ENCODE results near the gene EXOC2. TPM values are rescaled to one million over a fixed set of nuclear protein-coding genes. Genes with fewer than 3 reads are reported as not detected.

EXOC2 gene
- total and polyA plus RNA-seq, 2 donors (not counting 1 experiment from before 2014, with no cell fraction given) = 12.2 to 45.0 TPM

DNA sequence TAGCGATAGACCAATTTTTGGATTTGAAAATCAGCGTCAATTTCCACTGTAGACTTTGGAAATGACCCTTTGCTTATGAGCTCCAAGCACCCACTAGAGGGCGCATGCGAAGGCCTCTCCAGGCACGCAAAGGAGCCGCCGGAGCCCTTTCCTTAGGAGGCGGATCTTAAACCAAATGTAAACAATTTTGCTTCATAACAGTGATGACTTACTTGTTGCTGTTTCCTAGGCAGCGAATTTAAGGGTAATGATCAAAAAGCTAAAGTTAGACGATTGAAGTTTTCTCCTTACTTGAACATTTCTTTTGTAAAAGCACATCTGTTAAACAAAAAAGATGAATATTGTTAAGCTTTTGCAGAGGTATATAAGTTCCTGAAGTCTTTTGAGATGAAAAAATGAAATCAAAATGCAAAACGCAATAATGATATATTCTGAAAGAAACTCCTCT is 29.2 kb upstream of the EXOC2 start:
- TF ChIP-seq EZH2 (IDR thresholded peaks at IDR 0.05; ENCODE audit: borderline replicate concordance, insufficient read depth, low read depth, low read length, poor library complexity, severe bottlenecking) = no peak
- TF ChIP-seq, protein P1, sequence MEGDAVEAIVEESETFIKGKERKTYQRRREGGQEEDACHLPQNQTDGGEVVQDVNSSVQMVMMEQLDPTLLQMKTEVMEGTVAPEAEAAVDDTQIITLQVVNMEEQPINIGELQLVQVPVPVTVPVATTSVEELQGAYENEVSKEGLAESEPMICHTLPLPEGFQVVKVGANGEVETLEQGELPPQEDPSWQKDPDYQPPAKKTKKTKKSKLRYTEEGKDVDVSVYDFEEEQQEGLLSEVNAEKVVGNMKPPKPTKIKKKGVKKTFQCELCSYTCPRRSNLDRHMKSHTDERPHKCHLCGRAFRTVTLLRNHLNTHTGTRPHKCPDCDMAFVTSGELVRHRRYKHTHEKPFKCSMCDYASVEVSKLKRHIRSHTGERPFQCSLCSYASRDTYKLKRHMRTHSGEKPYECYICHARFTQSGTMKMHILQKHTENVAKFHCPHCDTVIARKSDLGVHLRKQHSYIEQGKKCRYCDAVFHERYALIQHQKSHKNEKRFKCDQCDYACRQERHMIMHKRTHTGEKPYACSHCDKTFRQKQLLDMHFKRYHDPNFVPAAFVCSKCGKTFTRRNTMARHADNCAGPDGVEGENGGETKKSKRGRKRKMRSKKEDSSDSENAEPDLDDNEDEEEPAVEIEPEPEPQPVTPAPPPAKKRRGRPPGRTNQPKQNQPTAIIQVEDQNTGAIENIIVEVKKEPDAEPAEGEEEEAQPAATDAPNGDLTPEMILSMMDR (IDR thresholded peaks at IDR 0.05) = peak; percentile 95
- ChIA-PET CTCF (interaction anchor here (0.9 to 5.1 kb wide), 25 partner anchors 8 to 715 kb away, joined by 3 to 27 read pairs (median 4); partner anchors contain the start of gene EXOC2), POLR2A (no interaction called here)
- H3K27ac Mint-ChIP-seq = no peak overlapping the region
- DNase-seq = peak; percentile 72
- no peak overlapping the region for H3K4me3 ChIP-seq (ENCODE audit: control extremely low read depth in 1 of 5, extremely low read depth in 1 of 5, insufficient read depth in 1 of 5, low read depth in 2 of 5, low read length in 4 of 5)
- peaks cover 0 to 5% (median 2%) of the 10 kb centered on the region in 4 experiments for H3K27me3 ChIP-seq (replicated peaks in 1 of 4; ENCODE audit: control extremely low read depth in 1 of 4, control insufficient read depth in 3 of 4, insufficient read depth in 4 of 4, low read length in 3 of 4)
- H3K4me1 ChIP-seq (ENCODE audit: control insufficient read depth in 2 of 2, insufficient read depth in 2 of 2, low read length in 2 of 2) = peaks cover 0 to 5% of the 10 kb centered on the region in 2 donors
- H3K27me3 Mint-ChIP-seq = peaks cover 43% of the 10 kb centered on the region
- H3K79me2 ChIP-seq (ENCODE audit: control insufficient read depth, insufficient read depth, low read length) = no peaks in the 10 kb centered on the region
- H3K36me3 ChIP-seq (replicated peaks in 1 of 2; ENCODE audit: control extremely low read depth in 1 of 2, control insufficient read depth in 1 of 2, extremely low read depth in 1 of 2, insufficient read depth in 2 of 2, low read length in 1 of 2) = no peaks in the 10 kb centered on the region
- H4K20me1 ChIP-seq (ENCODE audit: control insufficient read depth, insufficient read depth, low read length, poor library complexity, severe bottlenecking) = no peaks in the 10 kb centered on the region
- WGBS (ENCODE audit: insufficient coverage) = 3% methylated on average over 6 of the region's 11 CpGs
- no peak overlapping the region for H3K4me3 Mint-ChIP-seq
- H3K9me3 Mint-ChIP-seq (ENCODE audit: insufficient read depth) = no peaks in the 10 kb centered on the region
- peaks cover 6% of the 10 kb centered on the region for H3K4me1 Mint-ChIP-seq
- H3K4me2 ChIP-seq (replicated peaks; ENCODE audit: low read depth, low read length, poor library complexity, severe bottlenecking) = peak overlapping the region; percentile 39
- H3K9ac ChIP-seq (ENCODE audit: low read length) = no peak overlapping the region
- intact Hi-C loops (cut with micrococcal nuclease) = loop anchor here (1.0 to 2.0 kb wide), 3 partner anchors 11 to 715 kb away; no protein-coding TSS in a partner anchor
- H2AFZ ChIP-seq (ENCODE audit: insufficient read depth, low read depth, low read length, poor library complexity, severe bottlenecking) = peak overlapping the region; percentile 33
- ATAC-seq (ENCODE audit: low read depth) = peak; percentile 43
- H3K9me3 ChIP-seq (ENCODE audit: control extremely low read depth in 1 of 3, control insufficient read depth in 2 of 3, insufficient read depth in 1 of 3, low read length in 2 of 3) = no peaks in the 10 kb centered on the region
- no peak overlapping the region for H3K27ac ChIP-seq (ENCODE audit: low read length in 2 of 2)

- TF ChIP-seq, protein P1 (IDR thresholded peaks at IDR 0.05) = no peak
- TF ChIP-seq EZH2 (IDR thresholded peaks at IDR 0.05; ENCODE audit: borderline replicate concordance, insufficient read depth, low read depth, low read length, poor library complexity, severe bottlenecking) = no peak
- WGBS (ENCODE audit: insufficient coverage) = 94% methylated on average over 7 of the region's 7 CpGs
- ATAC-seq (ENCODE audit: low read depth) = no peak
- DNase-seq = no peak
- peaks cover 6% of the 10 kb centered on the region for H3K4me1 Mint-ChIP-seq
- no peak overlapping the region for H3K9ac ChIP-seq (ENCODE audit: low read length)
- no peaks in the 10 kb centered on the region for H3K27me3 ChIP-seq (replicated peaks in 1 of 4; ENCODE audit: control extremely low read depth in 1 of 4, control insufficient read depth in 3 of 4, insufficient read depth in 4 of 4, low read length in 3 of 4)
- H3K27ac ChIP-seq (ENCODE audit: low read length in 2 of 2) = no peak overlapping the region
- H3K4me3 ChIP-seq (ENCODE audit: control extremely low read depth in 1 of 5, extremely low read depth in 1 of 5, insufficient read depth in 1 of 5, low read depth in 2 of 5, low read length in 4 of 5) = no peak overlapping the region
- peaks cover 18% of the 10 kb centered on the region for H3K27me3 Mint-ChIP-seq
- no peaks in the 10 kb centered on the region for H4K20me1 ChIP-seq (ENCODE audit: control insufficient read depth, insufficient read depth, low read length, poor library complexity, severe bottlenecking)
- H3K4me3 Mint-ChIP-seq = no peak overlapping the region
- H2AFZ ChIP-seq (ENCODE audit: insufficient read depth, low read depth, low read length, poor library complexity, severe bottlenecking) = no peak overlapping the region
- H3K9me3 Mint-ChIP-seq (ENCODE audit: insufficient read depth) = no peaks in the 10 kb centered on the region
- ChIA-PET CTCF (no interaction called here), POLR2A (no interaction called here)
- H3K4me1 ChIP-seq (ENCODE audit: control insufficient read depth in 2 of 2, insufficient read depth in 2 of 2, low read length in 2 of 2) = peaks cover 0 to 5% of the 10 kb centered on the region in 2 donors
- H3K4me2 ChIP-seq (replicated peaks; ENCODE audit: low read depth, low read length, poor library complexity, severe bottlenecking) = no peak overlapping the region
- H3K9me3 ChIP-seq (ENCODE audit: control extremely low read depth in 1 of 3, control insufficient read depth in 2 of 3, insufficient read depth in 1 of 3, low read length in 2 of 3) = no peaks in the 10 kb centered on the region
- no peak overlapping the region for H3K27ac Mint-ChIP-seq
- intact Hi-C loops (cut with micrococcal nuclease) = no loop called here
- H3K36me3 ChIP-seq (replicated peaks in 1 of 2; ENCODE audit: control extremely low read depth in 1 of 2, control insufficient read depth in 1 of 2, extremely low read depth in 1 of 2, insufficient read depth in 2 of 2, low read length in 1 of 2) = no peaks in the 10 kb centered on the region
- no peaks in the 10 kb centered on the region for H3K79me2 ChIP-seq (ENCODE audit: control insufficient read depth, insufficient read depth, low read length)
Observed at GRCh38 chr6:718345-718744, 25.4 kb upstream of the EXOC2 start.

Data from B cell (primary cell).